Osteocyte (in vitro differentiated cells): ENCODE measurements around the gene CD9. TPM values are rescaled to one million over a fixed set of nuclear protein-coding genes. Genes with fewer than 3 reads are reported as not detected.

ENCODE experiments used
- DNase-seq: peaks from one replicate; pipeline ENCODE4 v3.0.0; 2021; ENCODE audit warnings: mixed read lengths; ENCODE audit not compliant: unreplicated experiment; ENCODE audit errors: extremely low spot score
- H3K27ac Mint-ChIP-seq: one replicate; pipeline ENCODE4 v1.8.0; 2021; ENCODE audit warnings: mild to moderate bottlenecking, mixed read lengths; ENCODE audit not compliant: unreplicated experiment
- H3K27me3 Mint-ChIP-seq: one replicate; pipeline ENCODE4 v1.8.0; 2021; ENCODE audit warnings: mixed read lengths; ENCODE audit not compliant: unreplicated experiment
- H3K36me3 Mint-ChIP-seq: one replicate; pipeline ENCODE4 v1.8.0; 2021; ENCODE audit warnings: mixed read lengths; ENCODE audit not compliant: unreplicated experiment
- H3K4me1 Mint-ChIP-seq: one replicate; pipeline ENCODE4 v1.8.0; 2021; ENCODE audit warnings: mixed read lengths; ENCODE audit not compliant: unreplicated experiment
- H3K4me3 Mint-ChIP-seq: one replicate; pipeline ENCODE4 v1.8.0; 2021; ENCODE audit warnings: mild to moderate bottlenecking, moderate library complexity, mixed read lengths; ENCODE audit not compliant: unreplicated experiment
- H3K9me3 Mint-ChIP-seq: one replicate; pipeline ENCODE4 v1.8.0; 2021; ENCODE audit warnings: mixed read lengths; ENCODE audit not compliant: unreplicated experiment
- CTCF ChIP-seq: fragments of 200-600 bp; sonication (generic); IDR thresholded peaks from 2 replicates; pipeline ENCODE4 v1.5.0; 2021; ENCODE audit warnings: antibody characterized with exemption, mild to moderate bottlenecking, moderate library complexity
- total RNA-seq: library from RNA; stranded (reverse); gene quantifications from 2 replicates; pipeline ENCODE4 v1.2.1, GENCODE V29; 2021

Gene CD9
- total RNA-seq, 1 donor from 2014 or later: 77.1 TPM

- no peaks in the 10 kb centered on the region for H3K27me3 Mint-ChIP-seq
- DNase-seq: no peak
- no peaks in the 10 kb centered on the region for H3K36me3 Mint-ChIP-seq
- TF ChIP-seq CTCF: no peak
- H3K9me3 Mint-ChIP-seq: no peaks in the 10 kb centered on the region
- H3K27ac Mint-ChIP-seq: no peak overlapping the region
- peaks cover 5% of the 10 kb centered on the region for H3K4me1 Mint-ChIP-seq
- no peak overlapping the region for H3K4me3 Mint-ChIP-seq
These were observed 19.0 kb upstream of the CD9 start for GRCh38 chr12:6181166-6181565.

DNA sequence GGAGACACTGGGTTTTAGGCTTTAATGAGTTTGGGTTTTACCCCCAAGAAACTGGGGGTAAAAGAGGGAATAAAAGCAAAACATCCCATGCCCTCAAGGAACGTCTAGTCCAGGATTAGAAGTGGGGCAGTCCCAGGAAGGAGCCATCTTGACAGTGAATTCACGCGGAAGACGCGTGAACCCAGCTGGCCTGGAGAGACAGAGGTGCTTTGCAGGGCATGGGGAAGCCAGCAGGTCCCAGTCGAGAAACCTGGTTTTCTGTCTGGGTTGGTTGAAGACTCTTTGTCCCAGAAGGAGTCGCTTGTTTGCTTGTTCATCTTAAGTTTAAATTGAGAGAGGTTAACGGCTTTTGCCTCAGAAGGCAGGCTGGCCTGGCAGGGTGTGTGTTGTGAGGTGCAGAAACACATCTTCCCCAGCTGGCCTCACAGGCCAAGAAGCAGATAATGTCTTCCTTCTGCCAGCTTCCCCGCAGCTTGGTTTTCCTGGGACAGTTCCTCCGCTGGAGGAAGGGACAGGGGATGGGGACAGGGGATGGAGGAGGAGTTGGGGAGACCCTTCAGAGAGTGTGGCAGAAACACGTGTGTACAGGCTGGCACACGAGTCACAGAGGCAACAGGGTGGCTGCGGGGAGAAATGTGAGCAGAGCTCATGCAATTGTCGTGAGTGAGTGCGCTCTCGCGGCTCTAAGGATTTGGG, 18.5 kb upstream of the CD9 start:
- peak overlapping the region; percentile 38 for H3K4me3 Mint-ChIP-seq
- H3K4me1 Mint-ChIP-seq: peaks cover 5% of the 10 kb centered on the region
- H3K27ac Mint-ChIP-seq: no peak overlapping the region
- no peaks in the 10 kb centered on the region for H3K9me3 Mint-ChIP-seq
- TF ChIP-seq CTCF: no peak
- no peaks in the 10 kb centered on the region for H3K27me3 Mint-ChIP-seq
- no peaks in the 10 kb centered on the region for H3K36me3 Mint-ChIP-seq
- no peak for DNase-seq

GRCh38 chr12:6182279-6182898, 17.8 kb upstream of the CD9 start:
- Mint-ChIP-seq H3K27ac (no peak overlapping the region), H3K4me1 (peaks cover 8% of the 10 kb centered on the region), H3K9me3 (no peaks in the 10 kb centered on the region), H3K4me3 (peak overlapping the region; percentile 39), H3K36me3 (no peaks in the 10 kb centered on the region), H3K27me3 (no peaks in the 10 kb centered on the region)
- DNase-seq: peak; percentile 97
- TF ChIP-seq CTCF: no peak

DNA sequence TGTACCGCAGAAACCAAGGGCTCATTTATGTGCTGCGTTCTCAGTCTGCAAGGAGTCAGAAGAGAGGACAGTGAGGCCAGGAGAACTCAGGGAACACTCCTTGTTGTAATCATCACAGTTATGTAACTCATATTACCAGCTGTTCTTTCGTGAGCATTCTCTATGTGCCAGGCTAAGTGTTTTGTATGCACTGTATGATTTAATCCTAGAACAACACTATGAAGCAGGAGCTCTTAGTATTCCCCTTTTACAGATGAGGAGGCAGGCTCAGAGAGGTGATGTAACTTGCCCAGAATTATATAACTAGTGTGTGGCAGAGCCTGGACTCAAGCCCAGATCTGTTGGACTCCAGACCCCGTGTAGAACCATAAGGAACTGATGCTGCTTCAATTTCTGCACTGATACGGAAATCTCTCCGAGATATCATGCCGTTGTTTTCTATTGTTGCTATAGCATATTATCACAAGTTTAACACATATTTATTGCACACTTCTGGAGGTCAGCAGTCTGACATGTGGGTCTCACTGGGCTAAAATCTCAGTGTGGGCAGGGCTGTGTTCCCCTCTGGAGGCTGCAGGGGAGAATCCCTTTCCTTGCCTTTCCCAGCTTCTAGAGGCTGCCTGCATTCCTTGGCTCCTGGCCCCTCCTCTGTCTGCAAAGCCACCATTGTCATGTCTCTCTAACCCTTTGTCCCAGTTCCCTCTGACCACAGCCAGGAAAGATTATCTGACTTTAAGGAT, 16.3 kb upstream of the CD9 start:
- Mint-ChIP-seq H3K9me3 (no peaks in the 10 kb centered on the region), H3K27ac (no peak overlapping the region), H3K36me3 (no peaks in the 10 kb centered on the region), H3K4me3 (no peak overlapping the region), H3K27me3 (peaks cover 1% of the 10 kb centered on the region), H3K4me1 (peaks cover 8% of the 10 kb centered on the region)
- DNase-seq: no peak
- no peak for TF ChIP-seq CTCF
